SIG-M5 treated with dmso at 0.1 percent for 504 hours (cell line): ENCODE measurements around the gene SYT8.
A peak's percentile ranks its signal among the peaks of the same experiment; 100 is the strongest.

Experiments
- DNase-seq: peaks from one replicate; lab custom pipeline; 2025; ENCODE audit not compliant: unreplicated experiment; lab: John Stamatoyannopoulos, UW

The SYT8 gene

DNA sequence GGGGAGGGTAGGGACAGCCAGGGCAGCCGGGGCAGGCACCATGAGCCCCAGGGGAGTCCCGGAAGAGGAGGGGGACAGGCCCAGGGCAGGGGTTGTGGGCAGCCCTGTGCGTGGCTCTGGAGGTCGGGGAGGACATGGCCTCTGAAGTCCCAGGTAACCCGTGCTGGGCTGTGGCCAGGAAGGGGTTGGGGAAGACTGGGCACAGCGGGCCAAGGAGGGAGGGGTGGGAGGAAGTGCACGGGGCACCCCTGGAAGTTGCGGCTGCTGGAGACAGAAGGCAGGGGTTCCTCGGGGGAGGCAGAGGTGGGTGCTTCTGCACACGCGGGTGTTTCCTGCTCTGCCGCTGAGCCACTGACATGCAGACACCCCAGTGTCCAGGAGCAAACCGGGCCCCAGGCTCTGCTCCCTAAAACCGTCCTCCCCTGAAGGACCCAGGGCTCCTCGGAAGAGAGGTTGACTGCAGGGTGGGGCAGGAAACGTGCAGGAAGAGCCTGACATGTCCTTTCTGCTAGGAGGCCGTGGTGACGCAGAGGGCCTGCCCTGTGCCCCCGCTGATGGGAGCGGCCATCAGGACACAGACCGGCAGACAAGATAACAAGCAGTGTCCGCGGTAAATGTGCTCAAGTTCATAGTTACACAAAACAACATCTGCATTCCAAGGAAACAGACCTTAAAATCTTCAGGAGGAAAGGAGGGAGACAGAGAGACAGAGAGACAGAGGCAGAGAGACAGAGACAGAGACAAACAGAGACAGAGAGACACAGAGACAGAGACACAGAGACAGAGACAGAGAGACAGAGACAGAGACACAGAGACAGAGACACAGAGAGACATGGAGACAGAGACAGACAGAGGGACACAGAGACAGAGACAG lies 9.7 kb downstream of the SYT8 start:
- DNase-seq = no peak

- DNase-seq = no peak
Observed at GRCh38 chr11:1845095-1845429, 10.3 kb downstream of the SYT8 start.

DNA sequence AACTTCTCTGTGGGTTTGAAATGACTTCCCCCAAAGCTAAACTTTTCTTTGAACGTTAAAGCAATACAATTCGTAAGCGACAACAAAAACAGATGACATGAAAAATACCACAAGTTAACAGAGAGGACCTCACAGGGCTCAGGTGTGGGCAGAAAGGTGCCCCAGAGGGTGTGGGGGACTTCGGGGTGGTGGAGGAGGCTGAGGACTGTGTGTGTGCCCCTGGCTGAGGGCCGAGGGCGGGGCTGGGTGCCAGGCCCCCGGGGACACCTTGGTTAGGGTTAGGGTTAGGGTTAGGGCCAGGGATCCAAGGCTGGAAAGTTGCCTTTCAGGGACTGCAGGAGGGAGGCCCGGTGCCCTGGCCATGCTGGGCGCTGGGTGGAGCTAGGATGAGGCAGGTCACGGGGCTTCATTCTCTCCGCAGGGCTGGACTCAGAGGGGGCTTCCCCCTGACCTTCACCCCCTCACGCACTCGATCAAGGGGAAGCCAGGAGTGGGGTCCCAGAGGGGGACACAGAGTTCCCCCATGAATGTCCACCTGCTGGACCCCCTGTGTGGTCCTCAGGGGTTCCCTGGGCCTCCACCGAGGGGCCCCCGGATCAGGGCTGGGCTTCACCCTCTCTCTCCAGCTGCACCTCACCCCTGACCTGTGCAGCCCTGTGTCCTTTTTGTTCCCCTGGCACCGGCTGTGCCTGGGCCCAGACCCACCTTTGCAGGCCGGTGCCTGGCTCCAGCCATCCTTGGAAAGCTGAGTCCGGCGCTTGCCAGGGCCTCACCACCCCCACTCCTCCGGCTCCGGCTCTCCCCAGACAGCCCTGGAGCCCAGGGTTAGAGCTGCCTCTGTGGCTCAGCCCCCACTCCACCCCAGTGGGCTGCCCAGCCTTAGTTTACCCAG lies 11.0 kb downstream of the SYT8 start:
- DNase-seq = no peak

- no peak for DNase-seq
Observed at GRCh38 chr11:1846453-1846932, 11.7 kb downstream of the SYT8 start.

DNA sequence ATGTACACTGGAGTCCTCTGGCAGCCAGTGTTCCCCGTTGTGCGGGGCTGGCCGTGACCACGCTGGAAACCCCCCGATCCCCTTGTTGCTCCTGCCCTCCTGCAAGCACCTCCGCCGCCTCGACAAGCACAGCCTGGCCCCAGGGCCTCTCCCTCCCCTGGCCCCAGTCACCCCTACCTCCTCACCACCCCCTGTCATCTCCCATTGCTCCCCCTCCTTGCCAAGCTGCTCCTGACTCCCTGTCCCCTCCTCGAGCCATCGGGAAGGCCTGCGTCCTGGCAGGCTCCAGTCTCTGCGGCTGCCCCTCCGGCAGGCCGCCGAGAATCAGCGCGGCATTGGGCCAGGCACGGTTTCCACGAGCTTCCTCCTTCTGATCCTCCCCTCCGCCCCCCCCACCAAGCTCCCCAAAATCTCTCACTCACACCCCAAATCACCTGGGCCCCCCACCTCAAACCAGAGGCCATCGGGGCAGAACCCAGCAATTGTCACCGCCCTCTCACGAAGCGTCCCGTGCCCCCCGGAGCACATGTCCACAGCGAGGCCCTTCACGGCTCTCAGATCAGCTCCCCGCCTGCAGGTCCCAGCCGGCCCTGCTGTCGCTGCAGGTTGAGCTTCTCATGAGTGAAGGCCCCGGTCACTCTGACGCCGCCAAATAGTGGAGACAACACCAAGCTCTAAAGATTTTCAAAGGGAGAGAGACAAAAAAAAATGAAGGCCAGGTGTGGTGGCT lies 12.4 kb downstream of the SYT8 start:
- DNase-seq = no peak

DNA sequence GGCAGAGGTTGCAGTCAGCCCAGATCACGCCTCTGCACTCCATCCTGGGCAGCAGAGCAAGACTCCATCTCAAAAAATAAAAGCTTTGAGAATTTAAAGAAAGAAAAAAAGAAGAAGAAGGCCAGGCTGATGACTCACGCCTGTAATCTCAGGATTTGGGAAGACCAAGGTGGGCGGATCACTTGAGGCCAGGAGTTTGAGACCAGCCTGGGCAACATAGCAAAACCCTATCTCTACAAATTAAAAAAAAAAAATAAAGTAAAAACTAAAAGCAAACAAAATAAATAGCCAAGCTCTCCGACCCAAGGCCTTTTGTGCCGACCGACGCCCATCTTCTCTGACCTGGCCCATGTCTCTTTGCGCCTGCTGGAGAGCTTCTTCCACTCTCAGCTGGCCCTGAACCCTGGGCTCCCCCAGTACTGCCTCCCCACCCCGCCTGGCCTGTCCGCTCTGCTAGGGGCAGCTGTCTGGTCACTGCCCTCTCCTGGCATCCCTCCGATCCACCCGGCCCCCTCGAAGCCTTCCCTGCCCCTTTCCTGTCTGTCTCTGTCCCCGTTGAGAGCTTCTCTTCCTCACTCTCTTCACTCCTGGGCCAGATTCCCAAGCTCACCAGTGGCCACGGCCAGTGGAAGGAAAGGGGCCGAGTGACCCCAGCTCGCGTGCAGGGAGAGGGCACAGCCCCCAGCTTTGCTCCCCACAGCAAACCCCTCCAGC lies 13.3 kb downstream of the SYT8 start:
- no peak for DNase-seq

DNA sequence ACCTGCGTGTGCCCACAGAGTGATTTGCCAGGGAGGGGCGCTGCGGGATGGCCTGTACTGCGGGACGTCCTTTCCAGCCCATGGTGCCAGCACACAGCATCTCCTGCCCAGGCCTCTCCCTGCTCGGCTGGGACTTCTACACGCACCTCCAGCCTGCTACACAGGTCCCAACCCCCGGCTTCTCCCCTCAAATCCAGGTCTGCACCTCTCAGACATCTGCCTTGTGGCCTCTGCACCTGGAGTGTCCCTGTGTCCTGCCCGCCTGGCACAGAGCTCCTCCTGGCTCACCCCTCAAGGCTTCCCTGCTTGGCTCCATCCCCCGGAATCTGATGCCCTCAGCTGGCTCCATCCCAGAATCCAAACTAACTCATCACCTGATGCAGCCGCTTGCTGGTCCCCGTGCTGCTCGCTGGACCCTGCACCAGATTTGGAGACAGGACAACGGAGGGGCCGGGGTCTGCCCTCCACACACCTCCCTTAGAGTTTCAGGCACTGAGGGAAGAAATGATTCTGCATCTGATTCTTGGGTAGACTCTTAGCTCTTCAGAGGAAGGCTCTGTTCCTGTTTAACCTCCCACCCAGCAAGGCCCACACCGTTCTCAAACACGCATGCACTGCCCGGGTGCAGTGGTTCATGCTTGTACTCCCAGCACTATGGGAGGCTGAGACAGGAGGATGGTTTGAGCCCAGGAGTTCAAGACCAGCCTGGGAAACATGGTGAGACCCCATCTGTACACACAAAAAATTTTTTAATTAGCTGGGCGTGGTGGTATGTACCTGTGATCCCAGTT lies 14.0 kb downstream of the SYT8 start:
- DNase-seq = no peak

DNA sequence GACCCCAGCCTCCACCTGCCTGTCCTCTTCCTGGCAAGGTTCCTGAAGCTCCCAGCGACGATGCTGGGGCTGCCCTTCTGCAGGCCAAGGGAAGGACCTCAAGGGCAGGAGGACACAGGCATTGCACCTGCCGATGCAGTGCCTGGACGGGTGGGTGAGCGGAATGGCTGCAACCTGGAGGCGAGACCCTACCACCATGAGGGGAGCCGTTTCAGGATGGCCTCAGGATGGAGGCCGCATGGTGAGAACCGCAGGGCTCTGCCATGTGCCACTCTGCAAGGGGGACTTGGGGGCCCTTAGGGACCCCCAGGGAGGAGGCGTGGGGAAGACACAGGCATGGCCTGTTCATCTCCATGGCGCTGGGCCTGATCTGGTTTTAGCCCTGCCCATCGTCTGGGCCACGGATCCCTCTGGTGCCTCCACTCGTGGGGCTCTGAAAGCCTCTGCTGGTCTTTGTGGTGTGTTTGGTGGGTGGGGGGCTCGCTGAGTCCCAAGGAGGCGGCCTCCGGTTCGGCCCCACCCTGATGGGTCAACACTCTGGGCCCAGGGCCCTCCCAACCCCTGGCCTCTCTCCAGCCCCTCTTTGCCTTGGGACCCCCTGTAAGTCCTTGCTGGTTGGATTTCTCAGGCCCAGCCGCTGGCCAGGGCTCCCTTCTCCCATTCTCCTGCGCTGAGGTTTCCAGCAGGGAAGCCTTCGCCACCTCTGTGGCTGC lies 16.8 kb downstream of the SYT8 start:
- no peak for DNase-seq

- no peak for DNase-seq
Observed at GRCh38 chr11:1852271-1852876, 17.6 kb downstream of the SYT8 start.

DNA sequence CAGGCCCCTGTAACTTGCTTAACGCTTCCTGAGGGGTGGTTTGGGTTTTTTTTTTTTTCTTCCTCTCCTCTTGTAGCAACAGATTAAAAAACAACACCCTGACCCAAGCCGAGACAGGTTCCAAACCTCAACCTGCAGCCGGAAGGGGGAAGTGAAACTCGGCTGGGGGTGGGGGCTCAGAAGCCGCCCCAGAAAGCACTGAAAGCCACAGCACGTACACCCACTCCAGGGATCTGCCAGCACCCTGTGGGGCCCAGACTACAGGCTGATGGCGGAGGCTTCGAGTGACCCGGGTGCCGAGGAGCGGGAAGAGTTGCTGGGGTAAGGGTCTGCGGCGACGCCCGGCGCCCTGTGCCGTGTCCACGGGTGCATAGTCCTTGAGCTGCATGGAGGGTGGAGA lies 18.1 kb downstream of the SYT8 start, which contains the start of gene LSP1:
Gene LSP1 (plus strand): TSS at position 208 of the 400 bp plus-strand sequence. CDS start 61 bp downstream, at position 269.
- peak; percentile 78 for DNase-seq

GRCh38 chr11:1853376-1854131 lies 18.8 kb downstream of the SYT8 start:
- DNase-seq = no peak

DNA sequence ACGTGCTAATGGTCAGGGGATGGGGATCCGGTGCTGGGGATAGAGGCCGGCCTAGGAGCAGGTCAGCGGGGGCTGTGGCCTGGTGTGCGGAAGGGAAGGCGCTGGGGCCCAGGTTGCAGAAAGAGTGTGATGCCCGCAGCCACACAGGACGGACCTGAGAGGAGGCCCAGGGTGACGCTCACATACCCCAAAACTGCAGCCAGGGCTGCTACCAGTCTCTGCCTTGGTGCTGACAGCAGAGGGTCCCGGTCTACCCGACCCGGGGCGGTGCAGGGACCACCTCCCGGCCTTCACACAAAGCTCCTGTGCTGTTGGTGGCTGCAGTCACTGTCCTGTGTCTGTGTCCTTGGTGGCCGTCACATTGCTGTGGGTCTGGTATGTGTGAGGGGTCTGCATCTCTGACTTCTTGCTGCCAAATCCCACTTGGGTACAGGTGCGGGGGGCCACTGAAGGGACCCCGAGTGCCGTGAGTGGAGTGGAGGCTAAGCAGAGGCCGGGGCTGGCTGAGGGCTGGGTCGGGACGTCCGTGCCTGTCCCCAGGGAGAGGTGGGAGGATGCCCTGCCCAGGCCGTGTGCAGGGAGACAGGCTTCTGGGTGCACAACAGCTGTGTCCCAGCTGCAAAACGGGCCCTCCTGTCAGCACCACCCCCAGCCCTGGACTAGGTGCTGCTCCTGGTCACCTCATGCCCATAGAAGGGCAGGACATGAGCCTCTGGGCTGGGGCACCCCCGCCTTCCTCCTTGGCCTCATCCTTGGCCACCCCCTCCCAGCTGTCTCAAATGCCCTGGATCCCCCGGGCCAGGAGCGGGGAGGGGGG lies 19.6 kb downstream of the SYT8 start:
- no peak for DNase-seq

- no peak for DNase-seq
Observed at GRCh38 chr11:1854949-1855885, 20.4 kb downstream of the SYT8 start.

DNA sequence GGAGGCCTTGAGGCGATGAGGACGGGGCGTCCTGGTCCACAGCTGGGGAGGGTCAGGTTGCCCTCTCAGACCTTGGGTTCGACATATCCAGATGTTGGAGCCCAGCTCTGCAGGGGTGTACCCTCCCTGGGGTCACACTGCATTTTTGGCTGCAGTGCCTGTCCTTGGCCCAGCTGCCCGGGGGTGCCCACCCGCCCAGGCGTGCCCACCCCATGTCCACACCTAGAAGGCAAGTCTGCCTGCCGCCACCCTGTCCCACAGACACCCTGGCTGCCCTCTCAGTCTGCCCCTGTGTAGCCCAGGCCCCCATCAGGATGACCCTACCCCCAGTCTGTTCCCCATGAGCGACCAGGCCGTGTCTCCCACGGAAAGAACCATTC lies 21.1 kb downstream of the SYT8 start:
- no peak for DNase-seq

GRCh38 chr11:1856306-1857005 lies 21.7 kb downstream of the SYT8 start:
- no peak for DNase-seq

DNA sequence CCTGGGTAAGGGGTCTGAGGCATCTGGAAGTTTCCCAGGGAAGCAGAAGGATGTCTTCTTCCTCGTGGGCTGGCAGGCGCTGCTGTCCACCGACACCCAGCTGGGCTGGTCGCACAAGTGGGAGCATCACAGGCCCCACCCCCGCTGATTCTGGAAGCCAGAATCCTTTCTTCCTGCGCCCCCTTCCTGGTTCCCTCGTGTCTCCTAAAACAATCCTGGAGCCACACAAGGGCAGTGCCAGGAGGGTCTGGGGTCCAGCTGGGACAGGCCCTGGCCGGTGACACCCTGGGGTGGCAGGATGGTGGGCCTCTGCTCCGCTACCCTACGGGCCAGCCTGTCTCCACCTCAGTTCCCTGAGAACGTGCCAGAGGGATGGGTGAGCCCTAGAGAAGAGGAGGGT lies 22.3 kb downstream of the SYT8 start:
- DNase-seq = no peak
